Tibial nerve (tissue), 4 donors: ENCODE measurements around the gene PADI4.

ENCODE experiments used
- EP300 ChIP-seq, 2 donors: sonication (generic); formaldehyde crosslinking; IDR thresholded peaks; one replicate each; pipeline ENCODE4 v1.6.1; 2017; ENCODE audit warnings: antibody characterized with exemption in 2 of 2, mild to moderate bottlenecking in 1 of 2
- POLR2A ChIP-seq, 2 donors: fragments of 450-650 bp; IDR thresholded peaks; one replicate each; pipeline ENCODE4 v1.6.1; 2017; ENCODE audit warnings: antibody characterized with exemption in 2 of 2, mild to moderate bottlenecking in 2 of 2, moderate library complexity in 2 of 2
- TF ChIP-seq, protein P1 (sequence below), 5 experiments: fragments of 200-600 bp in 3 of 5; fragments of 450-650 bp in 2 of 5; sonication (generic) in 3 of 5; IDR thresholded peaks; one replicate each; pipeline ENCODE4 v1.5.1; 2016 to 2019; ENCODE audit warnings: antibody characterized with exemption in 5 of 5, mild to moderate bottlenecking in 3 of 5, moderate library complexity in 2 of 5

DNA sequence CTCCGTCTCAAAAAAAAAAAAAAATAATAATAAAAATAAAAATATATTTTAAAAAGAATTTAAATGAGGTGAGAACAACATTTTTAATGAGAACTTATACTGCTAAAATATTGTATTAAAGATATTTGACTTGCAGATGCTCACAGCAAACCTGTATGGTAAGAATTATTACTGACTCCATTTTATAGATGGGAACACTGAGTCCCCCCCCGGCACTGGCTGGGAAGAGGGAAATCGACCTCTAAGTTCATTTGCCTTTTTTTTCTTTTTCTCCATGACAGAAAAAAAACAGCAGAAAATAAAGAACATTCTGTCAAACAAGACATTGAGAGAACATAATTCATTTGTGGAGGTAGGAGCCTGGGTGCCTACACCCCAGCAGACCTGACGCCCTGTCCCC lies 50.6 kb downstream of the PADI4 start:
- TF ChIP-seq EP300 (IDR thresholded peaks at IDR 0.05) (no peak), POLR2A (IDR thresholded peaks at IDR 0.05) (no peak)
- TF ChIP-seq, protein P1, sequence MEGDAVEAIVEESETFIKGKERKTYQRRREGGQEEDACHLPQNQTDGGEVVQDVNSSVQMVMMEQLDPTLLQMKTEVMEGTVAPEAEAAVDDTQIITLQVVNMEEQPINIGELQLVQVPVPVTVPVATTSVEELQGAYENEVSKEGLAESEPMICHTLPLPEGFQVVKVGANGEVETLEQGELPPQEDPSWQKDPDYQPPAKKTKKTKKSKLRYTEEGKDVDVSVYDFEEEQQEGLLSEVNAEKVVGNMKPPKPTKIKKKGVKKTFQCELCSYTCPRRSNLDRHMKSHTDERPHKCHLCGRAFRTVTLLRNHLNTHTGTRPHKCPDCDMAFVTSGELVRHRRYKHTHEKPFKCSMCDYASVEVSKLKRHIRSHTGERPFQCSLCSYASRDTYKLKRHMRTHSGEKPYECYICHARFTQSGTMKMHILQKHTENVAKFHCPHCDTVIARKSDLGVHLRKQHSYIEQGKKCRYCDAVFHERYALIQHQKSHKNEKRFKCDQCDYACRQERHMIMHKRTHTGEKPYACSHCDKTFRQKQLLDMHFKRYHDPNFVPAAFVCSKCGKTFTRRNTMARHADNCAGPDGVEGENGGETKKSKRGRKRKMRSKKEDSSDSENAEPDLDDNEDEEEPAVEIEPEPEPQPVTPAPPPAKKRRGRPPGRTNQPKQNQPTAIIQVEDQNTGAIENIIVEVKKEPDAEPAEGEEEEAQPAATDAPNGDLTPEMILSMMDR (IDR thresholded peaks at IDR 0.05), result no peak
